A673 (cell line): ENCODE data around the gene FRS2.

Source experiments
- CTCF ChIP-seq: fragments of 300-800, 200-600 bp; sonication (generic); conservative IDR thresholded peaks from 2 replicates; pipeline ENCODE4 v1.5.1; 2017; ENCODE audit warnings: low read depth, mild to moderate bottlenecking, antibody characterized with exemption, low read length, moderate library complexity, mixed read lengths
- EZH2 ChIP-seq: fragments of 200-600 bp; sonication (generic); IDR thresholded peaks from 2 replicates; pipeline ENCODE4 v1.6.1; 2017; ENCODE audit warnings: borderline replicate concordance, low read depth, mild to moderate bottlenecking, mixed read lengths, antibody characterized with exemption, low read length; ENCODE audit not compliant: poor library complexity, severe bottlenecking

DNA sequence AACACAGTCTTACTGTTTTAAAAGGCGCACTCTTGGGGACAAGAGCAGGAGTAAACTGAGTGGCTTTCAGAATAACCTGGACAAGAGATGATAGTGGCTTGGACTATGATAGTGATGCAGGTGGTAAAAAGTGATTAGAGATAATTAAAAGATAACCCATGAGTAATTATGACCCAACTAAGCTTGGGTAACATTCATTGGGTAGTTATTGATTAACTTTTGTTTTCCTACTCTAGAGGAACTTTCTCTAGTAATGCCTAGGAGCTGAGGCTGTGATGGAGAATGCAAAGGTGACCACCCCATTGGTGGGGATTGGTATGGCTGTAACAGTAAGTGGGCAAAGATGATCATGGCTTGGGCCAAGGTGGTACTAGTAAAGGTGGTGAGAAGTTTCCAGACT is 22.3 kb upstream of the FRS2 start:
- TF ChIP-seq CTCF (no peak), EZH2 (no peak)
